ENCODE results near the gene GALNT9. TPM values are rescaled to one million over a fixed set of nuclear protein-coding genes. Genes with fewer than 3 reads are reported as not detected.
"Not testable (repeated sequence)": the region's sequence is repeated elsewhere in the genome, so short reads cannot be mapped to it uniquely, and the experiment has no call there.

Gene GALNT9
- total RNA-seq, 1 experiment from 2014 or later: not detected

DNA sequence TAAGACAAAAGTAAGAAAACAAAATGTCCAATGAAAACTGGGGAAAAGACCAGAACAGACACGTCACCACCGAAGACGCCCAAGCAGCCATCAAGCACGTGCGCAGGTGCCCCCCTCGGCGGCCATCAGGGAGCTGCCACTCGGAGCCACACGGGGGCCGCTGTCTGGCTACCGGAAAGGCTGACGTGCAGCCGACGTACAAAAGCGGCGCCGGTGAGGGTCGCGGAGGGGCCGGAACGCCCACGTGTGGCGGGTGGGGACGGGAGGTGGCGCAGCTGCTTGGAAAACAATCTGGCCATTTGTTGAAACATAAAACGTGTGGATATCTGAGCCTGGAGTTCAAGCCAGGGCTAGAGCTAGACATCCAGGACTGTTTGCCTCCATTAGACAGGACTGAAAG lies 60.7 kb downstream of the GALNT9 start:
- Histone ChIP-seq H3K36me3 (no peaks in the 10 kb centered on the region), H3K27me3 (replicated peaks) (peaks cover 28% of the 10 kb centered on the region), H3K4me3 (no peak overlapping the region), H3K9me3 (replicated peaks) (no peaks in the 10 kb centered on the region), H3K4me1 (replicated peaks) (no peaks in the 10 kb centered on the region), H3K27ac (no peak overlapping the region)
- no peak for DNase-seq (ENCODE audit: low read depth in 1 of 2, low spot score in 2 of 2)

GRCh38 chr12:132267873-132268272 lies 61.5 kb downstream of the GALNT9 start:
- Histone ChIP-seq H3K27ac (no peak overlapping the region), H3K4me3 (no peak overlapping the region), H3K9me3 (replicated peaks) (no peaks in the 10 kb centered on the region), H3K36me3 (no peaks in the 10 kb centered on the region), H3K27me3 (replicated peaks) (peaks cover 28% of the 10 kb centered on the region), H3K4me1 (replicated peaks) (no peaks in the 10 kb centered on the region)
- no peak for DNase-seq (ENCODE audit: low read depth in 1 of 2, low spot score in 2 of 2)

DNA sequence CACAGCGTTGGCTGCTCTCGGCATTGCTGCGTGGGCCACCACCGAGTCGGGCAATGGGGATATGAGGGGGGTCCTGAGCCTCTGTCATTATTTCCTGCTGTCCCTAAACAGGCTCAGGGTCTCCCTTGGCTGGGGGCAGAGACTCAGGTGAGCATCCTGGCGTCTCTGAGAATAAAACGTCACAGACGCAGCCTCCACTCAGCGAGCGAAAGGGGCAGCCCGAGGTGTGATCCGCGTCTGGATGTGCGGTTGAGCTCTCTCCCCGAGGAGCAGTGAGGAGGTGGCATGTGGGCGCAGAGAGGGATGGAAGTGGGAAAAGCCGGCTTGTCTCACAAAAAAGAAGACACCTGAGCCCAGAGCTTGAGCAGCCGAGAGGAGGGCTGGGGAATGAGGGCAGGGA lies 62.6 kb downstream of the GALNT9 start:
- Histone ChIP-seq H3K27me3 (replicated peaks) (peaks cover 24% of the 10 kb centered on the region), H3K9me3 (replicated peaks) (no peaks in the 10 kb centered on the region), H3K4me3 (no peak overlapping the region), H3K27ac (no peak overlapping the region), H3K4me1 (replicated peaks) (no peaks in the 10 kb centered on the region), H3K36me3 (no peaks in the 10 kb centered on the region)
- DNase-seq (ENCODE audit: low read depth in 1 of 2, low spot score in 2 of 2): no peak

DNA sequence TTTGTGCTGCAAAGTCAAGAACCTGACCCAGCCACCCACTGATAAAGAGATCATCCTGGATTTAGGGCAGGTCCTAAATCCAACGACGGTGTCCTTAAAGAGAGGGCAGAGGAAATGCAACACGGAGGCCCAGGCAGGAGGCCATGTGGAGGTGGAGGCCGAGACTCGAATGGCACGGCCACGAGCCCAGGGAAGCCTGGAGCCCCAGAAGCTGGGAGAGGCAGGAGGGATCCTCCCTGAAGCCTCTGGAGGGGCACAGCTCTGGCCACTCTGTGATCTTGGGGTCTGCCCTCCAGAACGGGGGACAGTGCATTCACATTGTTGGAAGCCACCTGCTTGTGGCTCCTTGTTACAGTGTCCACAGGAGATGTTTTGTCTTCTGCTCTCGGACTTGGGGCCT lies 63.0 kb downstream of the GALNT9 start:
- peaks cover 19% of the 10 kb centered on the region for H3K27me3 ChIP-seq (replicated peaks)
- H3K9me3 ChIP-seq (replicated peaks): no peaks in the 10 kb centered on the region
- no peak overlapping the region for H3K27ac ChIP-seq
- no peak for DNase-seq (ENCODE audit: low read depth in 1 of 2, low spot score in 2 of 2)
- H3K36me3 ChIP-seq: no peaks in the 10 kb centered on the region
- no peak overlapping the region for H3K4me3 ChIP-seq
- no peaks in the 10 kb centered on the region for H3K4me1 ChIP-seq (replicated peaks)

DNA sequence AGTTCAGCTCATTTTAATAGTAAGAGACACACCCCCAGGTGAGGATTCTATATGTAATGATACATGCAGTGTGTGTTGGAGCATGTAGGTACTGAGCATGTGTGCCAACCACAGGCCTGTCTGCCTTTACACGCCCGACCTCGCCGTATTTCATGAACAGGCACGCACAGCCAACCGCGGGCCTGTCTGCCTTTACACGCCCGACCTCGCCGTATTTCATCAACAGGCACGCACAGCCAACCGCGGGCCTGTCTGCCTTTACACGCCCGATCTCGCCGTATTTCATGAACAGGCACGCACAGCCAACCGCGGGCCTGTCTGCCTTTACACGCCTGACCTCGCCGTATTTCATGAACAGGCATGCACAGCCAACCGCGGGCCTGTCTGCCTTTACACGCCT lies 63.6 kb downstream of the GALNT9 start:
- H3K4me3 ChIP-seq; DNase-seq (ENCODE audit: low read depth in 1 of 2, low spot score in 2 of 2); H3K9me3 ChIP-seq (replicated peaks): not testable (repeated sequence)

DNA sequence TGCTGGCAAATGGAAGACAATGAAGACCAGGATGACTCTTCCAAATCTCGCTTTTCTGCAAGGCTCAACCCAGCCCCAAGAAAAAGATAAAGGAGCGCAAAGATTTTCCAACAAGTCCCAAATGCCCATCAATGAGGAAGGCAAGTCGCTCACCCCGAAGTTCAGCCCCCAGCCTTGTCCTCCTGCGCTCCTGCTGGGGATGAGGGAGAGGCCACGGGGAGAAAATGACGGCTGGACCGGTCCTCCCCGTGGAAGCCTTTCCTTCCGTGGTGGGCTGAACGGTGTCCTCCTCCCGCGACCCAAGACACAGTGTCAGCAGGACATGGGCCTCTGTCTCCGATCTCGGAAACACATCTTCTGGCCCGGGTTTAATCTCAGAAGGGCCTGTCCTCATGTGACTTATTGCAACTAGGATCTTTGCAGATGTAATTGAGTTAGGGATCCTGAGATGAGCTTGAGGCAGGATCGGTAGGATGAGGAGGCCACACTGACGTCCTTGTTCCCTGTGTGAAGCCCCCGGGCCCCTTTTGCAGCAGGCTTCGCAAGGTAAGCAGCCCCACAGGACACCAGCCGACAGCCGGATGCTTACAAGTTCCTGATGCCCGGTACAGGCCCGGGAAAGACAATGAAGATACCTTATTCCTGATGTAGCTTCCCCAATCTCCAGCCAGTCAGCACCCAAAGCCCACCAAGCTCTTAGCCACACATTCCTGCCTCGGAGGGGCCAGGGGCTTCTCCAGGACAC lies 64.2 kb downstream of the GALNT9 start:
- DNase-seq (ENCODE audit: low read depth in 1 of 2, low spot score in 2 of 2): no peak
- Histone ChIP-seq H3K4me1 (replicated peaks) (no peaks in the 10 kb centered on the region), H3K9me3 (replicated peaks) (no peaks in the 10 kb centered on the region), H3K4me3 (no peak overlapping the region), H3K27ac (no peak overlapping the region), H3K27me3 (replicated peaks) (peaks cover 10% of the 10 kb centered on the region), H3K36me3 (no peaks in the 10 kb centered on the region)

More for the DNA sequence above, 63.6 kb downstream of the GALNT9 start:
- peaks cover 16% of the 10 kb centered on the region for H3K27me3 ChIP-seq (replicated peaks)
- not testable (repeated sequence) for H3K36me3 ChIP-seq; H3K27ac ChIP-seq; H3K4me1 ChIP-seq (replicated peaks)

DNA sequence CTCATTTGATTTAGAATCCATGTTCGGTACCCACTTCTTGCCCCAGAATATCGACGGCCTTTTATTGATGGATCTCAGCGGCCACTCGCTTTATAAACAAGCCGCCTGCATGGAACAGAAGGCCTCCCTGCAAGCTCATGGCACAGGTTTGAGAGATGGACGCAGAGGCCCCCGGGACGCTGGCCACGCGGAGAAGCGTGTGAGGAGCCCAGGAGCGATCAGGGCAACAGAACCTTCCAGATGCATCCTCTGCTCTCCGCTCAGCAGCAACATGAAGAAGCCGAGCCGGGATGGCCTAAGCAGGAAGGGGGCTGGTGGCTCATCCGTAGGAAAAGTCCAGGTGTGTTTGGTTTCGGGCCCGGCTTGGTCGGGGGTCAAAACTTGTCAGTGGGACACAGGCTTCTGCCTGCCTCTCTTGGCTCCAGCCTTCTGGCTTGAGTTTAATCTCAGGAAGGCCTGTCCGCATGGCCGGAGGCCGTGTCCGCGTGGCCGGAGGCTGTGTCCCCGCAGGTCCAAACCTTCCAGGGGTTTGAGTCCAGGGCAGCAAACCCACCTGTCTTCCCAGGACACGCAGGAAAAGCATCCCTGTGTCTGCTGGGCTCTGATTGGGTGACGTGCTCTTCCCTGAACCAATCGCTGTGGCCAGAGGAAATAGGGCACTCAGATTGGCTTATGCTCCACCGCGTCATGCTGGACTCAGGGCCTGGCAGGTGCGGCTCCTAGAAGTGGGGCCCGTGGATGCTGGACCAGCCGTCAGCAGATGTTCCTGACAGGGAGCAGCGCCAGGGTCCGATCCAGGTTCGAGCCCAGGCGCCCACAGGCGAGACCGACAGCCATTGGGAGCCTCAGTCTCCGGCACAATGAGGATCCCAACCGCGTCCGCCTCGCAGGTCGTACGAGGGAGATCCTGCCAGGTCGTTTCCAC lies 65.0 kb downstream of the GALNT9 start:
- no peaks in the 10 kb centered on the region for H3K36me3 ChIP-seq
- H3K9me3 ChIP-seq (replicated peaks): no peaks in the 10 kb centered on the region
- H3K4me1 ChIP-seq (replicated peaks): no peaks in the 10 kb centered on the region
- no peak for DNase-seq (ENCODE audit: low read depth in 1 of 2, low spot score in 2 of 2)
- peaks cover 9% of the 10 kb centered on the region for H3K27me3 ChIP-seq (replicated peaks)
- no peak overlapping the region for H3K27ac ChIP-seq
- no peak overlapping the region for H3K4me3 ChIP-seq

DNA sequence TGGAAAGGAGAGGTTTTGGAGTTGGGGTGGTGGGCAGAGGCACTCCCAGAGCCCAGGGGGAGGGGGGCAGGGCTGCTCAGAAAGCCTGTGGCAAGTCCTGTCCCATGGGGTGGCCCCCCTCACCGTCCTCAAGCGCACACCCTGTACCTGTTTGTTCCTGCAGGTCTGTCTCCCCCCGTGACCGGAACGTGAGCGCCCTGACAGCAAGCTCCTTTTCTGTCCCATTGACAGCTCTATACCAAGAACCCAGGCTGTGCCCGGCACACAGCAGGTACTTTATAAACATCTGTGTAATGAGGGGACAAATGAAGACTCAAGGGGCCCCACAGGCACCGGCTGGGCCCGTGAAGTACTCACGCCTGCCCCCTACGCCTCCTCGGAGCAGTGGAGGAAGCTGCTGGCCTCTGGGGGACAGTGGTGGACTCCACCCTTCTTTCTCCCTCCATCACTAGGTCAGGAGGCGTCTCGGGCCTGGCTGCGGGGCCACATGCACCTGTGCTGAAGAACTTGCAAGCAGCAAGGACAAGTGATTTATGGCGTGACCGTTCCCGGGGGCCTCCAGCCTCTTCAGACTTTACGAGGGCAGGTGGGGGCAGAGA lies 65.8 kb downstream of the GALNT9 start:
- Histone ChIP-seq H3K27me3 (replicated peaks) (peaks cover 5% of the 10 kb centered on the region), H3K4me1 (replicated peaks) (no peaks in the 10 kb centered on the region), H3K4me3 (no peak overlapping the region), H3K9me3 (replicated peaks) (no peaks in the 10 kb centered on the region), H3K36me3 (no peaks in the 10 kb centered on the region), H3K27ac (no peak overlapping the region)
- DNase-seq (ENCODE audit: low read depth in 1 of 2, low spot score in 2 of 2): no peak

DNA sequence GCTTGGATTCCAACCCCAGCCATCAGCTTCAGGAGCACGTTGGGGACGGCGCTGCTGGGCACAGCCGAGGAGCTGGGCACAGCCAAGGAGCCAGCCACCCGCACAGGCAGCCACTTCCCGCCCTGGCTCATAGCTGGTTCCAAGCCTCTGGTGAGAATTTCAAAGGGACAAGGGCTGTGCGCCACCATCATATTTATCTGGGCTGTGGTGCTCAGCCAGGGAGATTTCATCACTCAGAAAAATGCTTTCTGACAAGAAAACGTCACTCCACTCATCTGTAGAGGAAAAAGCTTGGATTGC lies 66.4 kb downstream of the GALNT9 start:
- Histone ChIP-seq H3K9me3 (replicated peaks) (no peaks in the 10 kb centered on the region), H3K27me3 (replicated peaks) (no peaks in the 10 kb centered on the region; the same call in 1 of the 2 replicates), H3K4me3 (no peak overlapping the region), H3K27ac (no peak overlapping the region), H3K36me3 (no peaks in the 10 kb centered on the region), H3K4me1 (replicated peaks) (no peaks in the 10 kb centered on the region)
- DNase-seq (ENCODE audit: low read depth in 1 of 2, low spot score in 2 of 2): no peak

- DNase-seq (ENCODE audit: low read depth in 1 of 2, low spot score in 2 of 2): no peak
- H3K36me3 ChIP-seq: no peaks in the 10 kb centered on the region
- no peak overlapping the region for H3K4me3 ChIP-seq
- H3K9me3 ChIP-seq (replicated peaks): no peaks in the 10 kb centered on the region
- no peaks in the 10 kb centered on the region for H3K4me1 ChIP-seq (replicated peaks)
- no peak overlapping the region for H3K27ac ChIP-seq
- no peaks in the 10 kb centered on the region; the same call in 1 of the 2 replicates for H3K27me3 ChIP-seq (replicated peaks)
Observed at GRCh38 chr12:132262256-132263060, 66.9 kb downstream of the GALNT9 start.

- H3K27ac ChIP-seq: no peak overlapping the region
- no peak for DNase-seq (ENCODE audit: low read depth in 1 of 2, low spot score in 2 of 2)
- no peak overlapping the region for H3K4me3 ChIP-seq
- no peaks in the 10 kb centered on the region for H3K9me3 ChIP-seq (replicated peaks)
- H3K36me3 ChIP-seq: no peaks in the 10 kb centered on the region
- H3K27me3 ChIP-seq (replicated peaks): no peaks in the 10 kb centered on the region; the same call in 1 of the 2 replicates
- H3K4me1 ChIP-seq (replicated peaks): no peaks in the 10 kb centered on the region
Observed at GRCh38 chr12:132261328-132262138, 67.9 kb downstream of the GALNT9 start.

- Histone ChIP-seq H3K9me3 (replicated peaks) (no peaks in the 10 kb centered on the region), H3K36me3 (no peaks in the 10 kb centered on the region), H3K4me3 (no peak overlapping the region), H3K27ac (no peak overlapping the region), H3K4me1 (replicated peaks) (no peaks in the 10 kb centered on the region), H3K27me3 (replicated peaks) (no peaks in the 10 kb centered on the region; the same call in 1 of the 2 replicates)
- DNase-seq (ENCODE audit: low read depth in 1 of 2, low spot score in 2 of 2): no peak
Observed at GRCh38 chr12:132260721-132261120, 68.7 kb downstream of the GALNT9 start.
